IPS-18a (cell line): ENCODE measurements around the gene PLD5.
A peak's percentile ranks its signal among the peaks of the same experiment; 100 is the strongest.

ENCODE experiments used
- H3K27ac ChIP-seq: one replicate; pipeline ENCODE4 v1.5.1; 2013; ENCODE audit warnings: low read length
- H3K27me3 ChIP-seq: one replicate; pipeline ENCODE4 v1.6.1; 2013; ENCODE audit warnings: mild to moderate bottlenecking, low read length; ENCODE audit not compliant: control insufficient read depth, insufficient read depth
- H3K36me3 ChIP-seq: one replicate; pipeline ENCODE4 v1.6.1; 2013; ENCODE audit warnings: low read depth, low read length; ENCODE audit not compliant: control insufficient read depth
- H3K4me1 ChIP-seq: one replicate; pipeline ENCODE4 v1.6.1; 2013; ENCODE audit warnings: low read depth, low read length; ENCODE audit not compliant: control insufficient read depth
- H3K4me3 ChIP-seq: one replicate; pipeline ENCODE4 v1.5.1; 2013; ENCODE audit warnings: low read length
- H3K9ac ChIP-seq: one replicate; pipeline ENCODE4 v1.6.1; 2013; ENCODE audit warnings: mild to moderate bottlenecking, low read length, moderate library complexity
- H3K9me3 ChIP-seq: one replicate; pipeline ENCODE4 v1.6.1; 2013; ENCODE audit warnings: low read depth, low read length; ENCODE audit not compliant: control insufficient read depth

The PLD5 gene

DNA sequence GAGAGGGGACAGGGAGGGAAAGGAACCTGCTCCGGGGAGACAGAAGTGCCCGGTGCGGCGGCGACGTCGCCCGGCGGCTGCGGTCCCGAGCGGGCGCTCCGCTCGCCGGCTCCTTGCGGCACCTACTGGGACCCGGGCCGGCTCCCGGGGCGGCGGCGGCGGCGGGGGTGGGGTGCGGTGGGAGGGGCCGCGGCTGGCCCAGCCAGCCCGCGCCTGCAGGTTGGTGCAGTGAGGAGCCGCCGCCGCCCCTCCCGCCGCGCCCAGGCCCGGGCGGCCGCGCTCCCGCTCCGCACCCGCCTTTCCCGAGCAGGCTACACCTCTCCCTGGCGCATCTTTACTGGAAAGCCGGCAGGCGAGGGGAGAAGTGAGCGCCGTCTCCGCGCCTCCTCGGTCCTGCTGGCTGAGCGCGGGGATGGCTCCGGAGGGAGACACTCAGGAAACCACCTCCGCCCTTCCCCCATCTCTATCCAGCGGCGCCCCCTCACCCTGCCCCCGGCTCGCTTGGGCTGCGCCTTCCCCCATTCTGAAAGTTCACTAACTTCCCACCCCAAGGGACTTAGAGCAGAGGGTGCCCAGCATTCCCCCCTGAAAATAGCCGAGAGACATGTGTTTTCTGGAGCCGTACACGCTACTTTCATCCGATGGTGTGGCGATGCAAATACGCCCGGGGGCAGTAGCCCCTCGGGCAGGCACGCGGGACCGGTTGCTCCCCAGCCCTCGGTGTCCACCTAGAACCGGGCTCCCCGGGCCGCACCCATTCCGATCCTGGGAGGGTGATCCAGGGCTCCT is at the start of gene PLD5:
PLD5 (minus strand) TSS at position 127 of the 789 bp plus-strand sequence.
- Histone ChIP-seq H3K4me1 (peaks cover 14% of the 10 kb centered on the region), H3K9me3 (no peaks in the 10 kb centered on the region), H3K36me3 (no peaks in the 10 kb centered on the region), H3K27me3 (peaks cover 42% of the 10 kb centered on the region), H3K27ac (no peak within 1 kb of the TSS), H3K9ac (peak within 1 kb of the TSS; percentile 6), H3K4me3 (peak within 1 kb of the TSS; percentile 87)

DNA sequence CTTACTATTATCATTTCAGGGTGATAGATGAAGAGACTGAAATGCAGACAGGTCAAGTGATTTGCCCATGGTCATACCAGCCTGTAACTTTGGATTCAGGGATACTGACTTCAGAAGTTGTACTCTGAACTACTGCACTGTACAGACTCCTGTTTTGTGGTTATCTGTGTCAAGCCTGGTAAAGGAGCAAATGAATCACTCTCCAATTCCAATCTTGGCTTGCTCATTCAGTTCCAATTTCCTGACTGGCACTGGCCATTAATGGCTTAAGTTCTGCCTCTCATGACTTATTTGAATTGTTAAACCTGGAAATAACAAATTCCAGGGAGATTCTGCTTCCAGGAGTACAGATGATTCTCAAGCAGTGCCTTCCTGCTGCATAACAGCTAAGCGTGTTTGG is 45.4 kb upstream of the PLD5 start:
- no peak overlapping the region for H3K4me3 ChIP-seq
- no peaks in the 10 kb centered on the region for H3K27me3 ChIP-seq
- no peak overlapping the region for H3K9ac ChIP-seq
- no peaks in the 10 kb centered on the region for H3K4me1 ChIP-seq
- no peaks in the 10 kb centered on the region for H3K36me3 ChIP-seq
- no peak overlapping the region for H3K27ac ChIP-seq
- H3K9me3 ChIP-seq = no peaks in the 10 kb centered on the region

DNA sequence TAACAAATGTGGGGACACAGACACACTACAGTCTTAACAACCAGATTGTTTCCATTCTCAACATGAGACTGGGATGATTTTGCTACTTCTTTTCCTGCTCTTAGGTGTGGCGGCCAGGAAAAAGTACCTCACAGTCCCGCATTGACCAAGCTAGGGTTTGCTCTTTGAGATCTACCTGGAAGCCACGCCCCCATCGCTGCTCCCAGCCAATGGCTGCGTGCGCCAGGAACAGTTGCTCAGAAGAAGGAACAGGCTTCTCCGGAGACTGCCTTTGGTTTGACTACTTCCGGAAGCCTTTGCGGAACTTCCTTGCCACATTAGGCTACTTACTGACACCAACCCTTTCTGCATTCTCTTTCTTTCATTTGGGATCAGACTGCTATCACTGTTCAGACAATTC is 44.2 kb upstream of the PLD5 start:
- Histone ChIP-seq H3K4me3 (no peak overlapping the region), H3K27me3 (no peaks in the 10 kb centered on the region), H3K36me3 (no peaks in the 10 kb centered on the region), H3K4me1 (no peaks in the 10 kb centered on the region), H3K9me3 (no peaks in the 10 kb centered on the region), H3K27ac (no peak overlapping the region), H3K9ac (no peak overlapping the region)

DNA sequence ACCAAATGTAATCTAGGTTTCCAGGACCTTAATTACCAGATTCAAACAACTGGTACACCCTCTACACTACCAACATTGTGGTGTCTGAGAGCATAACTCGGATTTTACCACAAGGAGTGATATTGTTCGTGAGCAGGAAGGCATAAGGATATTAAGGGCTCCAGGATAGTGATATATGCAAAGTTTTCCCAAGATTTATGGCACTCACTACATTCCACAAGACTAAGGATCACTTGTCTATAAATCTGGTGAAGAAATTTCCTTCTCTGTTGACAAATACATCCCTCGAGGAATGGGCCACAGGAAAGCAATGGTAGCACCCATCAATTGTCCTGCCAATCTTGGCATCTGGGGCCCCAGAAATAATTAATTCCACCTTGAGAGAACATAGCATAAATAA is 43.1 kb upstream of the PLD5 start:
- Histone ChIP-seq H3K4me3 (no peak overlapping the region), H3K9me3 (no peaks in the 10 kb centered on the region), H3K27ac (no peak overlapping the region), H3K4me1 (no peaks in the 10 kb centered on the region), H3K9ac (no peak overlapping the region), H3K27me3 (no peaks in the 10 kb centered on the region), H3K36me3 (no peaks in the 10 kb centered on the region)

DNA sequence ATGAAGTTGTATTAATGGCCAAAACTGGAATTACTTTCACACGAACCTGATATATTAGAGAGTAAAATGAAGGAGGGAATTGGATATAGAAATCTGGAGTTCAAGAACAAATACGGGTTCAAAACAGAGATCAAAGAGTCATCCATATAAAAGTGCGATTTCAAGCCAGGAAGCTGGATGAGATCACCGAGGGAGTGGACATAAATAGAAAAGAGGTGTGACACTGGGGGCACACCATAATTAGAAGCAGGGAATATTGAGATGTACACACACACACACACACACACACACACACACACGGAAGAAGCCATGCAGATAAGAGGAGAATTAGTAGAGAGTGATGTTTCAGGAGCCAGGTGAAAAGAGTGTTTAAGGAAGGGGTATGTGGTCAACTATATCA is 32.3 kb upstream of the PLD5 start:
- H3K27ac ChIP-seq = no peak overlapping the region
- H3K9me3 ChIP-seq = no peaks in the 10 kb centered on the region
- no peaks in the 10 kb centered on the region for H3K36me3 ChIP-seq
- no peak overlapping the region for H3K4me3 ChIP-seq
- no peaks in the 10 kb centered on the region for H3K27me3 ChIP-seq
- H3K4me1 ChIP-seq = no peaks in the 10 kb centered on the region
- no peak overlapping the region for H3K9ac ChIP-seq

DNA sequence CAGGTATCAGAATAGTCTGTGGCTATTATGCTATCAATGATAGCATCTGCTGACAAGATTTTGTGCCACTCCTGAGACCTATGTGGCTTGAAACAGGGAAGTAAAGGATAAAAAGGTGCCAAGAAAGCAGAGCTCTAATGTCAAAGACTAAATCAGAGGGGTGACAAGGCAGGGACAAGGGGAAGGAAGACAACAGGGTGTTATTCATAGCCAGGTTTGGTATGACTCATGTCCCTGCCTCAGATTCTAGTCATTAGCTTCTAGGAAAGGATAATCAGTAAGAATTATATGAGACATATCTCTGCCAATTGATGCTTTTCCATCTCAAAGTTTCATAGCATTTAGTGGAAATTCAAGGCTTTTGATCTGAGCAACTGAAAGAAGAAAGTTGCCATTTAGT is 31.8 kb upstream of the PLD5 start:
- Histone ChIP-seq H3K4me1 (no peaks in the 10 kb centered on the region), H3K9ac (no peak overlapping the region), H3K9me3 (no peaks in the 10 kb centered on the region), H3K27ac (no peak overlapping the region), H3K4me3 (no peak overlapping the region), H3K36me3 (no peaks in the 10 kb centered on the region), H3K27me3 (no peaks in the 10 kb centered on the region)

DNA sequence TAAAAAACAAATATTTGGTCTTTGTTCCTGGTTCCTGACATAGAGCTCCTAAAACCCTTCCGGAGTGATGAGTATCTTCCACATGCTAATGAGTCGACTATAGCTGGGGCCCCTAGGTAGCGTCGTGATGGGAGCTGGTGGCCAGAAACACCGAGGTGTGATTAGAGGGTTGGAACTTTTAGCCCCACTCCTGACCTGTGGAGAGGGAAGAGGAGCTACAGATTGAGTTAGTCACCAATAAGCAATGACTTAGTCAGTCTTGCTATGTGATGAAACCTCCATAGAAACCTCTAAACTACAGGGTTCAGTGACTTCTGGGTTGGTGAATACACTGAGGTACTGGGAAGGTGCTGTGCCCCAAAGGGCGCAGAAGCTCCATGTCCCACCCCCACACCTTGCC is 30.1 kb upstream of the PLD5 start:
- no peaks in the 10 kb centered on the region for H3K36me3 ChIP-seq
- no peak overlapping the region for H3K9ac ChIP-seq
- H3K4me3 ChIP-seq = no peak overlapping the region
- H3K9me3 ChIP-seq = no peaks in the 10 kb centered on the region
- no peak overlapping the region for H3K27ac ChIP-seq
- no peaks in the 10 kb centered on the region for H3K27me3 ChIP-seq
- no peaks in the 10 kb centered on the region for H3K4me1 ChIP-seq

DNA sequence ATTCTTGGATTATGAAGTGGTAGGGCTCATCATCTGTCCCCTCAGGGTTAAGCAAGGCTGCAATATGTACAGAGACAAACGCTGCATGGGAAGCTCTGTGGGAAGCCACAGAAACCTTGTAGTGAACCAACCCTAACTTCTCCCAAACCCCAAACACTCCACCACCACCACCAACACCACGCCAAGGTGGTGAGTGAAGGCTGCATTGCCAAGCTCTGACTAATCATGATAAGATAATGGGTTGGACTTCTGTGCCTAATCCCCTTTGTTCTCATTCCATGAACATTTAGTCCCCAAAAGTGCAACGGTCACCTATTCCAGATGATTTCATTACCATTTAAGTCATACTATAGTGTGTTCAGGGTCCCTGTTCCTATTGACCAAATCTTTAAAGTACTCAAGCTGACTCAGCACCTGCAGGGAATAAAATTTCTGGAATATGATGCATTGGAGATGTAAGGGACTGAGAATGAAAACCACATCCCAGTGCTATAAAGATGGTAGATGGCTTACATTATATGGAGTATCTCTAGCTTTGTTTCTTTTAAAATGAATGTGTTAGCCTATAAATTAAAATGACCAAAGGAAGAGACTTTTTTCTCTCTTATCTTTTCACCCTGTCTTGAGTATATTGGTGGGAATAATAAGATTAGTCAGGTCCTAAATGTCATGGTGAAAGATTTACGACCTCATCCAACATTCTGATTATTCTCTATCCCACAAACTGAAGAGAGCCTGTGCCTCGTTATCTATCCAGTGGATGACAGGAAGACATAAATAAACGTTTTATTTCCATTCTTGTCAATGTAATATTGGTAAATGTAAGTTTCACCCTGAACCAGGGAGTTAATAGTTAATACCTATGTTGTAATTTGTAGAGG is 22.6 kb upstream of the PLD5 start:
- Histone ChIP-seq H3K36me3 (no peaks in the 10 kb centered on the region), H3K4me3 (no peak overlapping the region), H3K4me1 (no peaks in the 10 kb centered on the region), H3K9ac (no peak overlapping the region), H3K9me3 (no peaks in the 10 kb centered on the region), H3K27me3 (no peaks in the 10 kb centered on the region), H3K27ac (no peak overlapping the region)

DNA sequence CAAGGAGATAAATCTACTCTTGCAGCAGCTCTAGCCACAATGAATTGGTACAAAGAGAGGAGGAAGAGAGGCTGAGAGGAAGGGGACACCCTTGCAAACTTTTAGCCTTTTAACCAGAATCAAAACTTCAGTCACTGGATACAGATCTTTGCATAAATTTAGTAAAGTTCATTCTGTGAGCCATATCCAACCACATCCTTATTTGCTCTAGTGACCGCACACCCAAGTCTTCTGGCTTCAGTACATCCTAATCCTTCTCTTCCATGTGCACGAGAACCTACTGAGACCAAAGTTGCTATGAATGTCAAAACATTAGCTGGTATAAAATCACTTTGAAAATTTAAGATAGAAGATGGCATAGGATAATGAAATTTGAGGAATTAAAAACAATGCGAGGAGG is 21.9 kb upstream of the PLD5 start:
- Histone ChIP-seq H3K9ac (no peak overlapping the region), H3K27me3 (no peaks in the 10 kb centered on the region), H3K27ac (no peak overlapping the region), H3K9me3 (no peaks in the 10 kb centered on the region), H3K4me3 (no peak overlapping the region), H3K36me3 (no peaks in the 10 kb centered on the region), H3K4me1 (no peaks in the 10 kb centered on the region)

DNA sequence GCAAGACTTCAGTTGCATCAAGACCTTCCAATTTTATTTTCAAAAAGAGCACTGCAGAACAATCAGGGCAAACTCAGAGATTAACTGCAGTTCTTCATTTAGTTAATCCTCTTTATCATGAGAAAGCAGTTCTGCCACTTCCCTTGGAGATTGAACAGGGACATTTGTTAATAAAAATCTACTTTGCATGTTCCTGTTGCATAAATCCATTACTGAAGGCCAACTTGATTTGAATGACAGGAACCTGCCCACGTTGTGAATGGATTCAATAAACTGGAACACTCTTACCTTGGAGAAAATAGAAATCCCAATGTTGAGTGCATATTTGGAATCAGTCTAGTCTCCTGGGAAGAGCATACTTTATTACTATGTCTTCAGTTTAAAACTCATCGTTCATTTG is 19.6 kb upstream of the PLD5 start:
- Histone ChIP-seq H3K9me3 (no peaks in the 10 kb centered on the region), H3K36me3 (no peaks in the 10 kb centered on the region), H3K4me1 (no peaks in the 10 kb centered on the region), H3K9ac (no peak overlapping the region), H3K27me3 (no peaks in the 10 kb centered on the region), H3K4me3 (no peak overlapping the region), H3K27ac (no peak overlapping the region)

DNA sequence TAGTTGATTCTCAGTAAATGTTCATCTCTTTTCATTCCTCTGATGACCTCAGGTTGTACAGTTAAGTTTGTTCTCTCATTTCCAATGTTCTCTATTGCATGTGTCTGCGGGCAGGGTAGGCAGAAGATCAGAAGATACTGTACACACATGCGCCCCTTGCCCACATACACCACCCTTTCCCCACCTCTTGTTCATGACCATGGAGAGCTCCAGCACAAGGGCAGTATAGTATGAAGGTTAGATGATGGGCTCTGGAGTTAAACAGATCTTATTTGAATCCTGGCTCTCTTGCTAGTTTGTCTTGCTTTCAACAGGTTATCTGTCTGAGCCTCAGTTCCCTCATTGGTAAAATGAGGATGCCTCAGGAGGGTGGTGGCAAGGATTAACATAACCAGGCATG is 17.8 kb upstream of the PLD5 start:
- Histone ChIP-seq H3K9ac (no peak overlapping the region), H3K27ac (no peak overlapping the region), H3K27me3 (no peaks in the 10 kb centered on the region), H3K36me3 (no peaks in the 10 kb centered on the region), H3K4me1 (no peaks in the 10 kb centered on the region), H3K4me3 (no peak overlapping the region), H3K9me3 (no peaks in the 10 kb centered on the region)

DNA sequence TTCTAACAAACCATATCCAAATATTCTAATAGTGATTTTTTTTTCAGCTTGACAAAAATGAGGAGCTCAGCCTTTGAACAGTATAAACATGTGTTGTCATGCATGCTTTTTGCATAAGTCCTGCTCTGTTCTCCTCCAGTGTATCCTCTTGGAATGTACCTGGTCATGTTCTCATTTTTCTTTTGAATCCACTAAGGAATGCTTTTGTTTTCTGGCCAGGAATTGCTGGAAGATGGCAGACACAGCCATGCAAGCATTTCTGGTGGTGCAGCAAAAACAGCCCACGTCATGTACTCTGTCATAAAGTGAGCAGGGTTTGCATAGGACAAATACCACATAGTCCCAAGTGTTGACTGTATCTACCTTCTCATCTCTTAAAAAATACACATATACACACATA is 11.5 kb upstream of the PLD5 start:
- no peaks in the 10 kb centered on the region for H3K9me3 ChIP-seq
- H3K4me1 ChIP-seq = no peaks in the 10 kb centered on the region
- H3K27me3 ChIP-seq = no peaks in the 10 kb centered on the region
- H3K36me3 ChIP-seq = no peaks in the 10 kb centered on the region
- no peak overlapping the region for H3K27ac ChIP-seq
- H3K9ac ChIP-seq = no peak overlapping the region
- H3K4me3 ChIP-seq = no peak overlapping the region
